ENCODE measurements around the gene ZNF821. TPM values are rescaled to one million over a fixed set of nuclear protein-coding genes. Genes with fewer than 3 reads are reported as not detected.
A peak's percentile ranks its signal among the peaks of the same experiment; 100 is the strongest.

Gene ZNF821
- total and polyA plus RNA-seq, 2 experiments from 2014 or later = 13.5 to 24.4 TPM

GRCh38 chr16:71917900-71918299 is 33.9 kb upstream of the ZNF821 start:
- Histone ChIP-seq H3K27me3 (no peaks in the 10 kb centered on the region), H3K4me1 (ENCODE audit: insufficient read depth) (no peaks in the 10 kb centered on the region), H3K4me2 (no peak overlapping the region), H3K9me3 (ENCODE audit: low read depth) (no peaks in the 10 kb centered on the region), H3K4me3 (no peak overlapping the region), H3K36me3 (replicated peaks; ENCODE audit: insufficient read depth, low read depth) (peaks cover 3% of the 10 kb centered on the region), H3K9me2 (replicated peaks; ENCODE audit: insufficient read depth) (no peaks in the 10 kb centered on the region), H3K79me2 (peaks cover 94% of the 10 kb centered on the region), H2AFZ (no peak overlapping the region), H3K27ac (peak overlapping the region; percentile 25), H4K20me1 (ENCODE audit: insufficient read depth, poor library complexity, severe bottlenecking) (peaks cover 87% of the 10 kb centered on the region)
- DNase-seq (ENCODE audit: low spot score) = peak; percentile 30
- TF ChIP-seq CTCF (IDR thresholded peaks at IDR 0.05; ENCODE audit: poor library complexity) (no peak), EZH2 (IDR thresholded peaks at IDR 0.05; ENCODE audit: borderline replicate concordance) (no peak), EZH2phosphoT487 (IDR thresholded peaks at IDR 0.05; ENCODE audit: low read depth, severe bottlenecking, unreplicated experiment) (no peak)
- 60% methylated on average over 6 of the region's 6 CpGs for WGBS (ENCODE audit: low lambda C conversion rate, missing lambda C conversion rate)

DNA sequence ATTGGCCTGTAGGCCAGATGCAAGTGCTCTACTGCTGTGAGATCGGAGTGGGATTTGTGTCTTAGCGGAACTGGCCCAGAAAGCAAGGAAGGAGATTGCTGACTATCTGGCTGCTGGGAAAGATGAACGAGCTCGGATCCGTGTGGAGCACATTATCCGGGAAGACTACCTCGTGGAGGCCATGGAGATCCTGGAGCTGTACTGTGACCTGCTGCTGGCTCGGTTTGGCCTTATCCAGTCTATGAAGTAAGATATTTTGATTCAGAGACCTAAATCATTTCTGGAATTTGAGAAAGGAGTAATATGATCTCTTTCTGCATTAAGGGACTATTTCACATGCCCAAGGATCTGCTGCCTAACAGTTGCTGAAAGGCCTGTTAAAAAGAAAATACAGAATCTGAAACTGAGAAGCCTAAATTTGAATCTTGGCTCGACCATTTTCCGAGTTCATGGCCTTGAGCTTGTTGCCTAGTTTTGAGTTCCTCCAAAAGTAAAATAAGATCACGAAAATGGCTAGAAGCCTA is 32.5 kb upstream of the ZNF821 start:
- Histone ChIP-seq H3K36me3 (replicated peaks; ENCODE audit: insufficient read depth, low read depth) (peaks cover 2% of the 10 kb centered on the region), H3K4me2 (no peak overlapping the region)

GRCh38 chr16:71915350-71915749 is 31.4 kb upstream of the ZNF821 start:
- Histone ChIP-seq H3K79me2 (peaks cover 100% of the 10 kb centered on the region), H3K27me3 (no peaks in the 10 kb centered on the region), H3K36me3 (replicated peaks; ENCODE audit: insufficient read depth, low read depth) (no peaks in the 10 kb centered on the region), H2AFZ (no peak overlapping the region), H3K4me2 (no peak overlapping the region), H3K27ac (no peak overlapping the region), H4K20me1 (ENCODE audit: insufficient read depth, poor library complexity, severe bottlenecking) (peaks cover 100% of the 10 kb centered on the region), H3K4me3 (no peak overlapping the region), H3K9me2 (replicated peaks; ENCODE audit: insufficient read depth) (no peaks in the 10 kb centered on the region), H3K9me3 (ENCODE audit: low read depth) (no peaks in the 10 kb centered on the region), H3K4me1 (ENCODE audit: insufficient read depth) (no peaks in the 10 kb centered on the region)
- TF ChIP-seq EZH2phosphoT487 (IDR thresholded peaks at IDR 0.05; ENCODE audit: low read depth, severe bottlenecking, unreplicated experiment) (no peak), EZH2 (IDR thresholded peaks at IDR 0.05; ENCODE audit: borderline replicate concordance) (no peak), CTCF (IDR thresholded peaks at IDR 0.05; ENCODE audit: poor library complexity) (no peak)
- 96% methylated on average over 2 of the region's 2 CpGs for WGBS (ENCODE audit: low lambda C conversion rate, missing lambda C conversion rate)
- DNase-seq (ENCODE audit: low spot score) = no peak

More for the DNA sequence above, 32.5 kb upstream of the ZNF821 start:
- H3K79me2 ChIP-seq = peaks cover 100% of the 10 kb centered on the region
- H3K9me3 ChIP-seq (ENCODE audit: low read depth) = no peaks in the 10 kb centered on the region
- no peak overlapping the region for H3K4me3 ChIP-seq
- 93% methylated on average over 11 of the region's 11 CpGs for WGBS (ENCODE audit: low lambda C conversion rate, missing lambda C conversion rate)
- DNase-seq (ENCODE audit: low spot score) = no peak
- no peaks in the 10 kb centered on the region for H3K9me2 ChIP-seq (replicated peaks; ENCODE audit: insufficient read depth)
- no peak for TF ChIP-seq CTCF (IDR thresholded peaks at IDR 0.05; ENCODE audit: poor library complexity)
- no peak for TF ChIP-seq EZH2phosphoT487 (IDR thresholded peaks at IDR 0.05; ENCODE audit: low read depth, severe bottlenecking, unreplicated experiment)
- no peak for TF ChIP-seq EZH2 (IDR thresholded peaks at IDR 0.05; ENCODE audit: borderline replicate concordance)
- H3K4me1 ChIP-seq (ENCODE audit: insufficient read depth) = no peaks in the 10 kb centered on the region
- H3K27me3 ChIP-seq = no peaks in the 10 kb centered on the region
- H3K27ac ChIP-seq = no peak overlapping the region
- peaks cover 99% of the 10 kb centered on the region for H4K20me1 ChIP-seq (ENCODE audit: insufficient read depth, poor library complexity, severe bottlenecking)
- no peak overlapping the region for H2AFZ ChIP-seq
